ENCODE measurements around the gene KRT34.

DNA sequence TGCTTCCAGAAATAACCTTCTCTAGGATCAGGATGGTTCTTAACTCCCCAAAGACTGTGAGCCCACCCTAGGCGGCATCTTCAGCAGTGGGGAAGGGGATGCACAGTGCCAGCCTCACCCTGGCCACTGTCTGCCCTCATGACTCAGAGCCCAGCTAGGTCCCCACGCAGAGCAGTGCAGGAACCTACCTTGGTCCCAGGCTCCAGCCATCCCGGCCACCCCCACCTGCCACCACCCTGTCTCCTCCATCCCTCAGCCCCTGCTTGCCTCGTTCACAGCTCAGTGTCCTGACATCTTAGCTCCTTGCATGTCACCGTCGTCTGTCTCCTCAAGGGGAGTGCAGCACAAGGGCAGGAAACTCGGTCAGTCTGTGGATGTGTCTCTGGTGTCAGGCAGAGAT lies 50.5 kb downstream of the KRT34 start:
- TF ChIP-seq, protein P1, sequence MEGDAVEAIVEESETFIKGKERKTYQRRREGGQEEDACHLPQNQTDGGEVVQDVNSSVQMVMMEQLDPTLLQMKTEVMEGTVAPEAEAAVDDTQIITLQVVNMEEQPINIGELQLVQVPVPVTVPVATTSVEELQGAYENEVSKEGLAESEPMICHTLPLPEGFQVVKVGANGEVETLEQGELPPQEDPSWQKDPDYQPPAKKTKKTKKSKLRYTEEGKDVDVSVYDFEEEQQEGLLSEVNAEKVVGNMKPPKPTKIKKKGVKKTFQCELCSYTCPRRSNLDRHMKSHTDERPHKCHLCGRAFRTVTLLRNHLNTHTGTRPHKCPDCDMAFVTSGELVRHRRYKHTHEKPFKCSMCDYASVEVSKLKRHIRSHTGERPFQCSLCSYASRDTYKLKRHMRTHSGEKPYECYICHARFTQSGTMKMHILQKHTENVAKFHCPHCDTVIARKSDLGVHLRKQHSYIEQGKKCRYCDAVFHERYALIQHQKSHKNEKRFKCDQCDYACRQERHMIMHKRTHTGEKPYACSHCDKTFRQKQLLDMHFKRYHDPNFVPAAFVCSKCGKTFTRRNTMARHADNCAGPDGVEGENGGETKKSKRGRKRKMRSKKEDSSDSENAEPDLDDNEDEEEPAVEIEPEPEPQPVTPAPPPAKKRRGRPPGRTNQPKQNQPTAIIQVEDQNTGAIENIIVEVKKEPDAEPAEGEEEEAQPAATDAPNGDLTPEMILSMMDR (tag by site-specific recombination; IDR thresholded peaks at IDR 0.05), result no peak
- TF ChIP-seq, protein P2, sequence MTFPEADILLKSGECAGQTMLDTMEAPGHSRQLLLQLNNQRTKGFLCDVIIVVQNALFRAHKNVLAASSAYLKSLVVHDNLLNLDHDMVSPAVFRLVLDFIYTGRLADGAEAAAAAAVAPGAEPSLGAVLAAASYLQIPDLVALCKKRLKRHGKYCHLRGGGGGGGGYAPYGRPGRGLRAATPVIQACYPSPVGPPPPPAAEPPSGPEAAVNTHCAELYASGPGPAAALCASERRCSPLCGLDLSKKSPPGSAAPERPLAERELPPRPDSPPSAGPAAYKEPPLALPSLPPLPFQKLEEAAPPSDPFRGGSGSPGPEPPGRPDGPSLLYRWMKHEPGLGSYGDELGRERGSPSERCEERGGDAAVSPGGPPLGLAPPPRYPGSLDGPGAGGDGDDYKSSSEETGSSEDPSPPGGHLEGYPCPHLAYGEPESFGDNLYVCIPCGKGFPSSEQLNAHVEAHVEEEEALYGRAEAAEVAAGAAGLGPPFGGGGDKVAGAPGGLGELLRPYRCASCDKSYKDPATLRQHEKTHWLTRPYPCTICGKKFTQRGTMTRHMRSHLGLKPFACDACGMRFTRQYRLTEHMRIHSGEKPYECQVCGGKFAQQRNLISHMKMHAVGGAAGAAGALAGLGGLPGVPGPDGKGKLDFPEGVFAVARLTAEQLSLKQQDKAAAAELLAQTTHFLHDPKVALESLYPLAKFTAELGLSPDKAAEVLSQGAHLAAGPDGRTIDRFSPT (tag by site-specific recombination; IDR thresholded peaks at IDR 0.05), result no peak
- TF ChIP-seq ZNF114 (tag by site-specific recombination; IDR thresholded peaks at IDR 0.05) (no peak), ZBTB1 (tag by site-specific recombination; IDR thresholded peaks at IDR 0.05) (no peak), ZNF670 (tag by site-specific recombination; IDR thresholded peaks at IDR 0.05; ENCODE audit: low read depth) (no peak), ZNF239 (tag by site-specific recombination; IDR thresholded peaks at IDR 0.05) (no peak), ZBTB7A (tag by site-specific recombination; IDR thresholded peaks at IDR 0.05; ENCODE audit: low read depth) (no peak), ZNF707 (tag by site-specific recombination; IDR thresholded peaks at IDR 0.05) (no peak), ZNF121 (tag by site-specific recombination; IDR thresholded peaks at IDR 0.05) (no peak), MZF1 (tag by site-specific recombination; IDR thresholded peaks at IDR 0.05; ENCODE audit: borderline replicate concordance) (no peak)
- TF ChIP-seq, protein P3, sequence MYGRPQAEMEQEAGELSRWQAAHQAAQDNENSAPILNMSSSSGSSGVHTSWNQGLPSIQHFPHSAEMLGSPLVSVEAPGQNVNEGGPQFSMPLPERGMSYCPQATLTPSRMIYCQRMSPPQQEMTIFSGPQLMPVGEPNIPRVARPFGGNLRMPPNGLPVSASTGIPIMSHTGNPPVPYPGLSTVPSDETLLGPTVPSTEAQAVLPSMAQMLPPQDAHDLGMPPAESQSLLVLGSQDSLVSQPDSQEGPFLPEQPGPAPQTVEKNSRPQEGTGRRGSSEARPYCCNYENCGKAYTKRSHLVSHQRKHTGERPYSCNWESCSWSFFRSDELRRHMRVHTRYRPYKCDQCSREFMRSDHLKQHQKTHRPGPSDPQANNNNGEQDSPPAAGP (tag by site-specific recombination; IDR thresholded peaks at IDR 0.05), result no peak
- TF ChIP-seq, protein P4, sequence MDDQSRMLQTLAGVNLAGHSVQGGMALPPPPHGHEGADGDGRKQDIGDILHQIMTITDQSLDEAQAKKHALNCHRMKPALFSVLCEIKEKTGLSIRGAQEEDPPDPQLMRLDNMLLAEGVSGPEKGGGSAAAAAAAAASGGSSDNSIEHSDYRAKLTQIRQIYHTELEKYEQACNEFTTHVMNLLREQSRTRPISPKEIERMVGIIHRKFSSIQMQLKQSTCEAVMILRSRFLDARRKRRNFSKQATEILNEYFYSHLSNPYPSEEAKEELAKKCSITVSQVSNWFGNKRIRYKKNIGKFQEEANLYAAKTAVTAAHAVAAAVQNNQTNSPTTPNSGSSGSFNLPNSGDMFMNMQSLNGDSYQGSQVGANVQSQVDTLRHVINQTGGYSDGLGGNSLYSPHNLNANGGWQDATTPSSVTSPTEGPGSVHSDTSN (CRISPR knock-in tag; IDR thresholded peaks at IDR 0.05), result no peak
- TF ChIP-seq, protein P5, sequence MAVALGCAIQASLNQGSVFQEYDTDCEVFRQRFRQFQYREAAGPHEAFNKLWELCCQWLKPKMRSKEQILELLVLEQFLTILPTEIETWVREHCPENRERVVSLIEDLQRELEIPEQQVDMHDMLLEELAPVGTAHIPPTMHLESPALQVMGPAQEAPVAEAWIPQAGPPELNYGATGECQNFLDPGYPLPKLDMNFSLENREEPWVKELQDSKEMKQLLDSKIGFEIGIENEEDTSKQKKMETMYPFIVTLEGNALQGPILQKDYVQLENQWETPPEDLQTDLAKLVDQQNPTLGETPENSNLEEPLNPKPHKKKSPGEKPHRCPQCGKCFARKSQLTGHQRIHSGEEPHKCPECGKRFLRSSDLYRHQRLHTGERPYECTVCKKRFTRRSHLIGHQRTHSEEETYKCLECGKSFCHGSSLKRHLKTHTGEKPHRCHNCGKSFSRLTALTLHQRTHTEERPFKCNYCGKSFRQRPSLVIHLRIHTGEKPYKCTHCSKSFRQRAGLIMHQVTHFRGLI (tag by site-specific recombination; IDR thresholded peaks at IDR 0.05), result no peak
- TF ChIP-seq, protein P6, sequence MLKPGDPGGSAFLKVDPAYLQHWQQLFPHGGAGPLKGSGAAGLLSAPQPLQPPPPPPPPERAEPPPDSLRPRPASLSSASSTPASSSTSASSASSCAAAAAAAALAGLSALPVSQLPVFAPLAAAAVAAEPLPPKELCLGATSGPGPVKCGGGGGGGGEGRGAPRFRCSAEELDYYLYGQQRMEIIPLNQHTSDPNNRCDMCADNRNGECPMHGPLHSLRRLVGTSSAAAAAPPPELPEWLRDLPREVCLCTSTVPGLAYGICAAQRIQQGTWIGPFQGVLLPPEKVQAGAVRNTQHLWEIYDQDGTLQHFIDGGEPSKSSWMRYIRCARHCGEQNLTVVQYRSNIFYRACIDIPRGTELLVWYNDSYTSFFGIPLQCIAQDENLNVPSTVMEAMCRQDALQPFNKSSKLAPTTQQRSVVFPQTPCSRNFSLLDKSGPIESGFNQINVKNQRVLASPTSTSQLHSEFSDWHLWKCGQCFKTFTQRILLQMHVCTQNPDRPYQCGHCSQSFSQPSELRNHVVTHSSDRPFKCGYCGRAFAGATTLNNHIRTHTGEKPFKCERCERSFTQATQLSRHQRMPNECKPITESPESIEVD (tag by site-specific recombination; IDR thresholded peaks at IDR 0.05), result no peak

All from HEK293 (cell line).